IPS DF 4.7 (cell line): ENCODE data around the gene DGAT2.

ENCODE experiments used
- DNase-seq: peaks from one replicate; pipeline ENCODE4 v3.0.0-alpha.2; 2013; ENCODE audit warnings: low spot score; ENCODE audit errors: extremely low read depth

Gene DGAT2

GRCh38 chr11:75779960-75780359, 11.4 kb downstream of the DGAT2 start:
- DNase-seq = no peak

GRCh38 chr11:75780888-75781287, 12.3 kb downstream of the DGAT2 start:
- DNase-seq = no peak

DNA sequence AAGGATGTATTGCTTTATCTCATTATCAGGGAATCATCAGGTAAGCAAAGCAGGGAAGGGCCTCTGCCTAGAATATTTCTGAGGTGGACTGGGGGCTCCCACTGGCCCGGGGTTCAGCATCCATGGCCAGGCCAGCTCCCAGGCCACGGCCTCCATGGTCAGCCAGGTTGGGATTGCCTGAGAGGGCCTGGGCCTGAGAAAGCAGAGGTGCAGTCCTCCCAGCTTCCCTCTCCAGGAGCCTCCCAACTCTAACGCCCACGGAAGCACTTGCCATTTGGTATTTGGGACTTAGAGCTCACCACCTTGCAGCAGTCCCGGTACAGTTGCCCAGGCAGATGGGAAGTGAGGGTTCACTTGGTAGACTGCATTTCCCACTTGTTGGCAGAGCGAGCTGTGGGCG, 12.7 kb downstream of the DGAT2 start:
- no peak for DNase-seq

GRCh38 chr11:75781831-75782230, 13.3 kb downstream of the DGAT2 start:
- DNase-seq = no peak

GRCh38 chr11:75782540-75783263, 14.1 kb downstream of the DGAT2 start:
- DNase-seq = no peak

DNA sequence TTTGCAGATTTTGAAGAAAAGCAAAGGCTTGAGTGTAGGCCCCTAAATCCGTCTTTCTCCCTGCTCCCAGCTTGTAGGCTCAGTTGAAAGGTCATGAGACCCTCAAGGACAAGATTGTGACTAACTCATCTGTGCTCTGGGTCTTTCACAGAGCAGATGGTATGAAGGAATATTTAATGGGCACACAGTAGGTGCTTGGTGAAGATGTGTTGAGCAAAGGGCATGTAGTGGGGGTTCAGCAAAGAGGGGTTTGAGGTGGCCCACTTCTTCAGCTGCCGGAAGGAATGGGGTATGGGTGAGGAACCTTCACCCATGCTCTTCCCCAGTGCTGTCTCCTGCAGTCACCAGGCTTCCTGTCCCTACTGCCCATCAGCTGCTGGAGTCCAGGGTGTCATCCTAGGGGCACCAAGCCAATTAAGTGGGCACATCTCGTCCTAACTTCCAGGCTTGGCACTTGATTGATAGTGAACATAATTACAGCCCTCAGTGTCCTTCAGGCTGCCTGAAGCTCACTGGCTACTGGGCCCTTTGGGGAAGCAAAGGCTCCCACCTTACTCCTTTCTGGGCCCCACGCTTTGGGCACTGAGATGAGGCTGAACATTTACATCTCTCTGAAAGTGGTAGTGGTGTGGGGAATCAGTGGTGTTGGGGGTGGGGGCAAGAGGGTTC, 15.0 kb downstream of the DGAT2 start:
- no peak for DNase-seq

DNA sequence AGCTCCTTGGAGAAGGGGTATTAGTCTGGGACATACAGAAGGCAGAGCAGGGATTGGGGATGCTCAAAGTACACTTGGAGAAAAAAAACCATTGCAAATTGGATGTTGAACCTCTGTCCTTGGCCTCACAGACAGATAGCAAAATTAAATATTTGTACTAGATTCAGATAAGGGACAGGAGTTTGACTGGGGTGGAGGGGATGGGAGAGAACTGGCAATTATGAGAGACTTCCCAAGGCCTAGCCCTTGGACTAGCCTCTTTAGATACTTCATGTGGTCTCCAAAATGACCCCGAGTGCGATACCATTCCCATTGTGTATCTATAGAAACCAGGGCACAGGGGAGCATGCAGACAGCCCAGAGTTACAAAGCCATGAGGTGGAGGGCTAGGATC, 15.5 kb downstream of the DGAT2 start:
- DNase-seq = no peak

DNA sequence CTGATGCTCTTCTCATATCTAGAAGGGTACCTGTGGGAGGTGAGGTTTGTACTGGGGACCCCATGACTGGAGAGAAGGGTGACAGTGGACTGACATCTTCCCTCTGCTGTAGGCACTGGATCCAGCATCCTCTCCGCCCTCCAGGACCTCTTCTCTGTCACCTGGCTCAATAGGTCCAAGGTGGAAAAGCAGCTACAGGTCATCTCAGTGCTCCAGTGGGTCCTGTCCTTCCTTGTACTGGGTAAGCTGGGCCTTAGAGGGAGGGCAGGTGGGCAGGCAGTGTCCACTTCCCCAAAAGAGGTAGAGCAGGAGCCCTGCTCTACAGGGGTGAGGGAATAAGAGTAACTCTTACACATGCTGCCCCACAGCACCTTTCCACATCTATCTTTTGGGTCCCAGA, 15.9 kb downstream of the DGAT2 start:
- no peak for DNase-seq

- no peak for DNase-seq
Measured at GRCh38 chr11:75785187-75785586, 16.6 kb downstream of the DGAT2 start.

DNA sequence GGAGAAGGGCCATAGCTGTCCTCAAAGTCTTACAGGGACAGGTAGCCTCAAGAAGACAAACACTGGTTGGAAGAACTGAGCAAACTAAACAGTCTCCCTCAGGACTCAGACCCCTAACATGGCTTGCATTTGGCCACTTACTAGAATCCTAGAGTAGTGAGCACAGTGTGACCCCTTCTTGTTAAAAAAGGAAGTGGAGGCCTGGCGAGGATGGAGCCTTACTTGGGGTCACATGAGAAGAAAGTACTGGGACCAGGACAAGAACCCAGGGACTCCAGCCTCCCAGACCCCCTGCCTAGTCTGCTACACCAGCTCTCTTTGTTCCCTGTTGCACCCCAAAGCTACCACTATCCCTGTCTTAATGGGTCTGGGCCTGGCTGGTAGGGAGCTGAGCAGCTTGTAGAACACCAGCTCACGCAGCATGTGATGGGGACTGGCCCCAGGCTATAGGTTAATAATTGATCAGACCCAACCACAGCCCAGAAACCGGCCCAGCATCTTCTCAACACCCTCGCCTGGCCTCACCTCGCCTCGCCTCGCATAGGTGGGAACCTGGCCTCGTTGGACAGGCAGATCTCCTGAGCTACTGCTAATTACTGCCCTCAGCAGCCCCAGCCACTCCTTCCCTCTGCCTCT, 17.6 kb downstream of the DGAT2 start:
- DNase-seq = no peak

GRCh38 chr11:75789521-75789920, 20.9 kb downstream of the DGAT2 start:
- DNase-seq = no peak

- no peak for DNase-seq
Measured at GRCh38 chr11:75790986-75791385, 22.4 kb downstream of the DGAT2 start.

DNA sequence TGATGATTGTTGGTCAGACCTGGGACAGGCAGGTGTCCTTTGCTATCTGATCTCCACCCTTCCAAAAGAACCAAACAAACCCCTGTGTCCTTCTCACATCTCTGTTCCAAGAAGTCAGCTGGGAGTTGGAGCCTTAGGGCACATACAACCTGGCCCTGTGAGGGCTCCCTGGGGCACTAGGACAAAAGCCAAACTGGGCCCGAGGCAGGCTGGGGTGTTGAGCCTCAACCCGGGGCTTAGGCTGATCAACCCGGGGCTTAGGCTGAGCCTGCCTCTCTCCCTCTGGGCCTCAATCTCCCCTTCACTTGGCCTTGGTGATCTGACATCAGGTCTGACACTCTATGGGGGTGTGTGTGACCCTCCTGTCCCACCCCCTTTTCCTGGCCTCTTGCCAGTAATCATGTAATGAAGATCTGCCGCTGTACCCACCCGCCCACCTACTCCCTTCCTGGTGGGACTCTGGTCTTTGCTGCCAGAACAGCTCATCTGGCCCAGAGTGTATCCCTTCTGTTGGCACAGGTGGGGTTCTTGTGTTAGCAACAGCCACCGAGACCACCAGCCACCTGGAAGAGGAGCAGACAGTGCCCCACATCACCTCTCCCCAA, 23.7 kb downstream of the DGAT2 start:
- no peak for DNase-seq

DNA sequence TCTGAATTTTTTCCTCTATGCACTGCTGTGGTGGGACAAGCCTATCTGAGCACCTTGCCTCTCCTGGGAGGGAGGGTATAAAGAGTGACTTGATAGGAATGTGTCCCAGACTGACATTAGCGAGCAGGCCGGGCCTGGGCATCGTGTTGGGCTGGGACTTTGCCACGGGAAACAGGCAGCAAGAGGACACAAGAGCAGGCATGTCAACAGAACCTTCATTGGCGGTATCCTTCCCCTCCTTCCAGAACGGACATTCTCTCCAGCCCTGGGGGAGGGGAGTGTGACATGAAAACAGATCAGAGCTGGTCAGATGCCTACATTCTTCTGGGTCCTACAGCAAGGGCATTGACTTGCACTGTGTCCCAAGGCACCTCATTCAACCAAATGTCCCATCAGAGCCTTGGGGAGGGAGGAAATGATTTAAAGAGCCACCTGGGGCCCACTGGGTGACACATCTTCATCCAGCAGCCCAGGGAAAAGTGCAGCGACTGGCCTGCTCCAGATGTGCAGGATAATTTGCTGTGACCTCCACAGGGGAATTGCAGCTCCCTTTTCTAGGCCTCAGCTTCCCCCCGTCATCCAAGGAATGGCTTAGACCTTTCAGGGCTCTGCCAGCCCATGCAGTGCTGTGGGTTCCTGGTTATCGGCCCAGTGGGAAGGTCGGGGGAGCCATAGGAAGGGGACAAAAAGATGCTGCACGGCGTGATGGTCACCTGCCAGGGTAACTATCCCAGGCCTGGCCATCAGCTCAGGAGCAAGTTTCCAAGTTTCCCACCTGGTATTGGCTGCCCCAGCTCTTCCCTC, 24.6 kb downstream of the DGAT2 start:
- no peak for DNase-seq

- no peak for DNase-seq
Measured at GRCh38 chr11:75793966-75794365, 25.4 kb downstream of the DGAT2 start.

DNA sequence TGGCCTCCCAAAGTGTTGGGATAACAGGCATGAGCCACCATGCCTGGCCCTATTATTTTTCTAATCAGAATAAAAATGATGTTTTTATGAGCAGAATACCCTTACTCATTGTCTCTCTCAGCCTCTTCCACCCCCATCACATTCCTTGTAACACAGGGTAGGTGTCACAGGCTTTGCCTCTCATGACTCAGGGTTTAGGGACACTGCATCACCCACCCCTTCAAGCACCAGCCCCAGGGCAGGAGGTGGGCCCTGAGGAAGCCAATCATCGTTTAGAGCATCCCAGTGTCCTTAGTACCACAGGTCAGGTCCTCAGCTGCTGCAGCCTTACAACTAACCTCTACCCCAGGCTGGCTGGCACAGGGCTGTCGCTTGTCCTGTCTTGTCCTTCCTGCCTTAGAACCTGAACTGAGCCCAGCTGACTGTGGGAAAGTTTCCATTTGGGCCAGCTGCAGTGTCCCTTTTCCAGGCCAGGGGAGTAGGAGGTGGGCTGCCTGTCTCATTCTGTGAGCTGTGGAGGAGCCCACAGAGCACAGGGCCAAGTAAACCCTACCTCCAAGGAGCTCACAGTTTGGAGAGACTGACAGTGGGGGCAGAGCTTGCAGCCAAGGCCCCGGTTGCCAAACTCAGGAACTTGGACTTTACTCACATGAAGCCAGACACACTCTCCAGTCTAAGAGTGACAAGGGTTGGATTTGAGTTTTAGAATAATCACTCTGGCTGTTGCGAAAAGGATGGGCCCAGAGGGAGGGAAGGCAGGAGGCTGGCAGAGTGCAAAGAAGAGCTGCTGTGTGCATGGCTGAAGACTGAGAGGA, 26.9 kb downstream of the DGAT2 start:
- no peak for DNase-seq

GRCh38 chr11:75796091-75796435, 27.5 kb downstream of the DGAT2 start:
- DNase-seq = no peak

DNA sequence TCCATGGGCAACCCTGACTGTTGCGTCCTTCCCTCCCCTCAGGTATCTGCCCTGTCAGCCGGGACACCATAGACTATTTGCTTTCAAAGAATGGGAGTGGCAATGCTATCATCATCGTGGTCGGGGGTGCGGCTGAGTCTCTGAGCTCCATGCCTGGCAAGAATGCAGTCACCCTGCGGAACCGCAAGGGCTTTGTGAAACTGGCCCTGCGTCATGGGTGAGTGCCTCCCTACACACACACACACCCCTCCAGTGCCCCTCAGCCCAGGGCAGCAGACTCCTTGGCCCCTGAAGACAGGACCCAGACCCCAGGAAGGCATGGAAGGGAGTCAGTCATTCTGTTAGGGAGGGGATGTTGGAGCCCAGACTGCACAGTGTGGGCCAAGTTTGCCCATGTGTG, 28.5 kb downstream of the DGAT2 start:
- no peak for DNase-seq

- no peak for DNase-seq
Measured at GRCh38 chr11:75797792-75798191, 29.2 kb downstream of the DGAT2 start.

DNA sequence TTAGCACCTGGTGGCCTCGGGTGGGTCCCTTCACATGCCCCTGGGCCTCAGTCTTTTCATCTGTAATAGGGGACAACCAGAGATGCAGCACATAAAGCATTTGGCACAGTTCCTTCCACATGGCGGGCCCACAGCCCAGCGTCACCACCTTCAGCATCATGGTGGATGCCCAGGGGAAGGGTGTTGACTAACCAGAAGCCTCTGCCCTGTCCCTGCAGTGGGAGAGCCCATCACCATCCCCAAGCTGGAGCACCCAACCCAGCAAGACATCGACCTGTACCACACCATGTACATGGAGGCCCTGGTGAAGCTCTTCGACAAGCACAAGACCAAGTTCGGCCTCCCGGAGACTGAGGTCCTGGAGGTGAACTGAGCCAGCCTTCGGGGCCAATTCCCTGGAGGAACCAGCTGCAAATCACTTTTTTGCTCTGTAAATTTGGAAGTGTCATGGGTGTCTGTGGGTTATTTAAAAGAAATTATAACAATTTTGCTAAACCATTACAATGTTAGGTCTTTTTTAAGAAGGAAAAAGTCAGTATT, 31.6 kb downstream of the DGAT2 start:
- DNase-seq = no peak
